HepG2 (cell line): Measurements from ENCODE around the gene PAM16. TPM values are rescaled to one million over a fixed set of nuclear protein-coding genes. Genes with fewer than 3 reads are reported as not detected.

Source experiments
- ARID2 ChIP-seq: sonication (generic); formaldehyde crosslinking; IDR thresholded peaks from 2 replicates; pipeline ENCODE4 v1.8.1; 2022; ENCODE audit warnings: mild to moderate bottlenecking, missing genetic modification reagents, borderline replicate concordance
- BCLAF1 ChIP-seq: fragments of 450-650 bp; IDR thresholded peaks from 2 replicates; pipeline ENCODE4 v1.6.1; 2017; ENCODE audit warnings: mild to moderate bottlenecking
- CTCF ChIP-seq: sonication (generic); formaldehyde crosslinking; IDR thresholded peaks from 2 replicates; pipeline ENCODE4 v1.5.0; 2020; ENCODE audit warnings: mild to moderate bottlenecking, missing genetic modification reagents, moderate library complexity
- HMGXB3 ChIP-seq: sonication (generic); formaldehyde crosslinking; IDR thresholded peaks from 2 replicates; pipeline ENCODE4 v1.4.0; 2020; ENCODE audit warnings: missing genetic modification reagents, borderline replicate concordance
- IRX3 ChIP-seq: sonication (generic); formaldehyde crosslinking; IDR thresholded peaks from 2 replicates; pipeline ENCODE4 v1.8.1; 2023; ENCODE audit warnings: mild to moderate bottlenecking, low read depth, missing genetic modification reagents, borderline replicate concordance
- KMT2B ChIP-seq: IDR thresholded peaks from 2 replicates; pipeline ENCODE4 v1.6.1; 2016; ENCODE audit warnings: missing genetic modification reagents, missing compliant biosample characterization
- MTERF4 ChIP-seq: sonication (generic); formaldehyde crosslinking; IDR thresholded peaks from 2 replicates; pipeline ENCODE4 v1.8.0; 2023; ENCODE audit warnings: mild to moderate bottlenecking, missing genetic modification reagents
- RBM22 ChIP-seq: fragments of 200-400 bp; formaldehyde crosslinking; optimal IDR thresholded peaks from 2 replicates; pipeline ENCODE3; 2017; ENCODE audit warnings: mild to moderate bottlenecking, low read length, moderate library complexity
- SIX4 ChIP-seq: sonication (generic); formaldehyde crosslinking; IDR thresholded peaks from 2 replicates; pipeline ENCODE4 v1.4.0; 2020; ENCODE audit warnings: missing genetic modification reagents
- SMYD3 ChIP-seq: sonication (generic); formaldehyde crosslinking; IDR thresholded peaks from 2 replicates; pipeline ENCODE4 v1.8.1; 2023; ENCODE audit warnings: mild to moderate bottlenecking, missing genetic modification reagents
- SRY ChIP-seq: sonication (generic); formaldehyde crosslinking; IDR thresholded peaks from 2 replicates; pipeline ENCODE4 v1.8.0; 2022; ENCODE audit warnings: mild to moderate bottlenecking, missing genetic modification reagents
- USF2 ChIP-seq, 2 experiments: sonication (generic) in 1 of 2; formaldehyde crosslinking in 1 of 2; IDR thresholded peaks; 2 replicates each; pipeline versions ENCODE4 v1.5.1 to v1.6.1; 2011 to 2020; ENCODE audit warnings: borderline replicate concordance in 1 of 2, low read depth in 1 of 2, low read length in 1 of 2, mild to moderate bottlenecking in 1 of 2, missing genetic modification reagents in 1 of 2, moderate library complexity in 1 of 2
- ZNF264 ChIP-seq: sonication (generic); formaldehyde crosslinking; IDR thresholded peaks from 2 replicates; pipeline ENCODE4 v1.4.0; 2020; ENCODE audit warnings: missing genetic modification reagents
- ZNF503 ChIP-seq: sonication (generic); formaldehyde crosslinking; IDR thresholded peaks from 2 replicates; pipeline ENCODE4 v1.4.0; 2020; ENCODE audit warnings: missing genetic modification reagents
- polyA plus RNA-seq, 8 experiments: library from polyadenylated mRNA; depleted of rRNA in 3 of 8; stranded (reverse) in 7 of 8; unstranded in 1 of 8; fragments of >200 nt; fragmentation: Illumina TruSeq in 4 of 8; extraction: Trizol in 4 of 8; gene quantifications; 2 replicates each; pipeline versions ENCODE4 v1.2.1 to v1.2.3, GENCODE V29; 2011 to 2016; ENCODE audit warnings: low read depth in 4 of 8, missing spikeins in 1 of 8, mixed read lengths in 1 of 8; ENCODE audit not compliant: insufficient read depth in 1 of 8
- total RNA-seq, 5 experiments: library from RNA; depleted of rRNA; stranded (reverse); fragments of >200 nt; fragmentation: Illumina TruSeq; extraction: Trizol; gene quantifications; 2 replicates each; pipeline ENCODE4 v1.2.3, GENCODE V29; 2016; ENCODE audit warnings: low read depth in 1 of 5

Gene PAM16
- total and polyA plus RNA-seq, 2 of the 13 experiments (the other 11 are each of a cell fraction or from before 2014, with no cell fraction given) = 51.5 to 51.8 TPM

GRCh38 chr16:4367393-4367856, 16.3 kb upstream of the PAM16 start (continued):
- TF ChIP-seq USF2 (IDR thresholded peaks at IDR 0.05; ENCODE audit: low read depth, low read length) = no peak
- TF ChIP-seq USF2 (CRISPR knock-in tag; IDR thresholded peaks at IDR 0.05; ENCODE audit: borderline replicate concordance) = no peak
- peak; percentile 22; the same call in 1 of the 2 replicates for TF ChIP-seq CTCF (CRISPR knock-in tag)
- no peak for TF ChIP-seq HMGXB3 (CRISPR knock-in tag)
- TF ChIP-seq ZNF264 = no peak
- TF ChIP-seq MTERF4 (CRISPR knock-in tag) = no peak
- TF ChIP-seq ARID2 (CRISPR knock-in tag) = no peak
- peak; percentile 45; the same call in 1 of the 2 replicates for TF ChIP-seq SIX4 (CRISPR knock-in tag)
- no peak for TF ChIP-seq ZNF503 (CRISPR knock-in tag)
- no peak for TF ChIP-seq IRX3 (CRISPR knock-in tag)
- TF ChIP-seq KMT2B = no peak
- peak; percentile 31 for TF ChIP-seq RBM22
- TF ChIP-seq SRY (CRISPR knock-in tag) = no peak
- no peak for TF ChIP-seq BCLAF1
- TF ChIP-seq SMYD3 (CRISPR knock-in tag) = no peak
